ENCODE data around the gene UPF3A. TPM values are rescaled to one million over a fixed set of nuclear protein-coding genes. Genes with fewer than 3 reads are reported as not detected.

The UPF3A gene
- total and polyA plus RNA-seq, 12 donors = 27.5 to 130 (median 43.2) TPM

GRCh38 chr13:114320065-114320464 is 38.7 kb downstream of the UPF3A start:
- DNase-seq = no peak
- Histone ChIP-seq H3K27ac (no peak overlapping the region), H3K27me3 (no peaks in the 10 kb centered on the region), H3K36me3 (replicated peaks in 1 of 2) (peaks cover 0 to 35% of the 10 kb centered on the region in 2 donors), H3K4me3 (no peak overlapping the region), H3K4me1 (replicated peaks in 1 of 2) (peaks cover 11 to 39% of the 10 kb centered on the region in 2 donors), H3K9me3 (replicated peaks in 1 of 3) (no peaks in the 10 kb centered on the region)
- TF ChIP-seq CTCF (IDR thresholded peaks at IDR 0.05) (no peak), POLR2A (IDR thresholded peaks at IDR 0.05) (no peak)
- intact Hi-C loops (cut with DNase I) = no loop called here

GRCh38 chr13:114321256-114321655 is 39.9 kb downstream of the UPF3A start:
- Histone ChIP-seq H3K27me3 (no peaks in the 10 kb centered on the region), H3K36me3 (replicated peaks in 1 of 2) (peaks cover 0 to 35% of the 10 kb centered on the region in 2 donors), H3K27ac (no peak overlapping the region), H3K4me1 (replicated peaks in 1 of 2) (peaks cover 0 to 27% of the 10 kb centered on the region in 2 donors), H3K4me3 (no peak overlapping the region), H3K9me3 (replicated peaks in 1 of 3) (no peaks in the 10 kb centered on the region)
- DNase-seq = no peak
- intact Hi-C loops (cut with DNase I) = no loop called here
- WGBS, 4 donors = 88 to 97% (median 92%) methylated on average over 3 of the region's 3 CpGs
- no peak for TF ChIP-seq POLR2A (IDR thresholded peaks at IDR 0.05)
- no peak for TF ChIP-seq CTCF (IDR thresholded peaks at IDR 0.05)

- WGBS, 4 donors = 93 to 99% (median 95%) methylated on average over 2 of the region's 2 CpGs
- TF ChIP-seq POLR2A (IDR thresholded peaks at IDR 0.05) (no peak), CTCF (IDR thresholded peaks at IDR 0.05) (no peak)
- Histone ChIP-seq H3K4me3 (no peak overlapping the region), H3K36me3 (replicated peaks in 1 of 2) (peaks cover 0 to 35% of the 10 kb centered on the region in 2 donors), H3K4me1 (replicated peaks in 1 of 2) (peaks cover 0 to 12% of the 10 kb centered on the region in 2 donors), H3K27me3 (no peaks in the 10 kb centered on the region), H3K27ac (no peak overlapping the region), H3K9me3 (replicated peaks in 1 of 3) (no peaks in the 10 kb centered on the region)
- no peak for DNase-seq
- intact Hi-C loops (cut with DNase I) = no loop called here
These were observed 41.9 kb downstream of the UPF3A start for GRCh38 chr13:114323349-114323748.

- intact Hi-C loops (cut with DNase I) = no loop called here
- Histone ChIP-seq H3K4me1 (replicated peaks in 1 of 2) (peaks cover 0 to 3% of the 10 kb centered on the region in 2 donors), H3K36me3 (replicated peaks in 1 of 2) (peaks cover 0 to 35% of the 10 kb centered on the region in 2 donors), H3K27me3 (no peaks in the 10 kb centered on the region), H3K4me3 (no peak overlapping the region), H3K27ac (no peak overlapping the region), H3K9me3 (replicated peaks in 1 of 3) (no peaks in the 10 kb centered on the region)
- DNase-seq = no peak
- 94 to 98% (median 96%) methylated on average over 3 to 4 of the region's 4 CpGs for WGBS, 4 donors
- no peak for TF ChIP-seq POLR2A (IDR thresholded peaks at IDR 0.05)
- no peak for TF ChIP-seq CTCF (IDR thresholded peaks at IDR 0.05)
These were observed 42.9 kb downstream of the UPF3A start for GRCh38 chr13:114324334-114324733.
